Measurements from ENCODE around the gene PRR13. TPM values are rescaled to one million over a fixed set of nuclear protein-coding genes. Genes with fewer than 3 reads are reported as not detected.

The PRR13 gene
- total and polyA plus RNA-seq, 2 of the 13 experiments (the other 11 are each of a cell fraction or from before 2014, with no cell fraction given), result 65.0 to 102 TPM

GRCh38 chr12:53452159-53453077 is 10.9 kb downstream of the PRR13 start:
- peak overlapping the region; percentile 92 for H3K27ac ChIP-seq (ENCODE audit: extremely low read length, insufficient read depth, low read length)
- FAIRE-seq (no peak), DNase-seq (ENCODE audit: low spot score) (peak; percentile 72), ATAC-seq (peak; percentile 74)
- no peaks in the 10 kb centered on the region for H3K9me3 ChIP-seq (ENCODE audit: low read length)
- H3K4me3 ChIP-seq (replicated peaks in 1 of 3; ENCODE audit: insufficient read depth in 1 of 3, low read depth in 2 of 3, low read length in 3 of 3), result peak overlapping the region; percentile 77 to 97 (median 95)
- peak overlapping the region; percentile 91 for H3K4me2 ChIP-seq (ENCODE audit: low read depth, low read length)
- no TSS peak for BruUV-seq (replicated peaks)
- H3K36me3 ChIP-seq (replicated peaks in 1 of 2; ENCODE audit: control insufficient read depth in 1 of 2, insufficient read depth in 2 of 2, low read length in 2 of 2), result peaks cover 19 to 37% of the 10 kb centered on the region in 2 experiments
- H4K20me1 ChIP-seq (ENCODE audit: insufficient read depth, low read length), result peaks cover 45% of the 10 kb centered on the region
- H3K4me1 ChIP-seq (ENCODE audit: insufficient read depth, low read length), result peaks cover 34% of the 10 kb centered on the region
- intact Hi-C loops (cut with micrococcal nuclease; ENCODE audit: unreplicated experiment) (no loop called here), in situ Hi-C loops (cut with HindIII; ENCODE audit: extremely low pct_ligation_motif_present, low pct_unique_long_range_greater_than_20kb) (no loop called here)
- H2AFZ ChIP-seq (ENCODE audit: low read length), result no peak overlapping the region
- peaks cover 48% of the 10 kb centered on the region for H3K79me2 ChIP-seq (ENCODE audit: insufficient read depth, low read length)
- H3K27me3 ChIP-seq (ENCODE audit: control insufficient read depth in 1 of 2, insufficient read depth in 2 of 2, low read length in 2 of 2), result no peaks in the 10 kb centered on the region
- WGBS (ENCODE audit: low lambda C conversion rate), result 1% methylated on average over 53 of the region's 82 CpGs
- H3K9ac ChIP-seq (ENCODE audit: insufficient read depth, low read depth, low read length), result peak overlapping the region; percentile 92
- ChIA-PET CTCF (ENCODE audit: low intra/inter-chr PET ratio, low total read pairs) (no interaction called here), POLR2A (interaction anchor here (1.0 to 2.8 kb wide), 3 partner anchors 10 to 49 kb away, joined by 3 to 9 read pairs (median 4); partner anchors contain the start of gene TARBP2)
- TF ChIP-seq TAF1 (CRISPR knock-in tag; IDR thresholded peaks at IDR 0.05), result peak; percentile 62
- TF ChIP-seq ZNF136 (CRISPR knock-in tag; IDR thresholded peaks at IDR 0.05; ENCODE audit: low read depth), result no peak
- TF ChIP-seq TBL1XR1 (IDR thresholded peaks at IDR 0.05; ENCODE audit: borderline replicate concordance, low read length, partially characterized antibody), result no peak
- TF ChIP-seq, protein P1, sequence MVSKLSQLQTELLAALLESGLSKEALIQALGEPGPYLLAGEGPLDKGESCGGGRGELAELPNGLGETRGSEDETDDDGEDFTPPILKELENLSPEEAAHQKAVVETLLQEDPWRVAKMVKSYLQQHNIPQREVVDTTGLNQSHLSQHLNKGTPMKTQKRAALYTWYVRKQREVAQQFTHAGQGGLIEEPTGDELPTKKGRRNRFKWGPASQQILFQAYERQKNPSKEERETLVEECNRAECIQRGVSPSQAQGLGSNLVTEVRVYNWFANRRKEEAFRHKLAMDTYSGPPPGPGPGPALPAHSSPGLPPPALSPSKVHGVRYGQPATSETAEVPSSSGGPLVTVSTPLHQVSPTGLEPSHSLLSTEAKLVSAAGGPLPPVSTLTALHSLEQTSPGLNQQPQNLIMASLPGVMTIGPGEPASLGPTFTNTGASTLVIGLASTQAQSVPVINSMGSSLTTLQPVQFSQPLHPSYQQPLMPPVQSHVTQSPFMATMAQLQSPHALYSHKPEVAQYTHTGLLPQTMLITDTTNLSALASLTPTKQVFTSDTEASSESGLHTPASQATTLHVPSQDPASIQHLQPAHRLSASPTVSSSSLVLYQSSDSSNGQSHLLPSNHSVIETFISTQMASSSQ (IDR thresholded peaks at IDR 0.05; ENCODE audit: low read depth), result no peak
- TF ChIP-seq, protein P1 (CRISPR knock-in tag; IDR thresholded peaks at IDR 0.05; ENCODE audit: borderline replicate concordance), result 0 out of 2 replicates have a peak, but pooled peaks have one; percentile 6
- TF ChIP-seq SIX4 (CRISPR knock-in tag; IDR thresholded peaks at IDR 0.05), result no peak
- TF ChIP-seq ZNF350 (CRISPR knock-in tag; IDR thresholded peaks at IDR 0.05; ENCODE audit: borderline replicate concordance, low read depth), result 0 out of 2 replicates have a peak, but pooled peaks have one; percentile 3
- TF ChIP-seq FOXM1 (CRISPR knock-in tag; IDR thresholded peaks at IDR 0.05), result peak; percentile 87
- no peak for TF ChIP-seq ZNF143 (CRISPR knock-in tag; IDR thresholded peaks at IDR 0.05)
- TF ChIP-seq IKZF1 (IDR thresholded peaks at IDR 0.05), result no peak
- TF ChIP-seq SOX13 (IDR thresholded peaks at IDR 0.05), result no peak
- TF ChIP-seq SOX13 (CRISPR knock-in tag; conservative IDR thresholded peaks at IDR 0.05 in 1 of 2, IDR thresholded peaks at IDR 0.05 in 1 of 2), result 0 out of 4 replicates have a peak, but pooled peaks of 1 of the 2 experiments have one; percentile 20
- peak; percentile 73 for TF ChIP-seq NR1H2 (CRISPR knock-in tag; IDR thresholded peaks at IDR 0.05; ENCODE audit: borderline replicate concordance, low read depth)
- TF ChIP-seq ZNF292 (CRISPR knock-in tag; IDR thresholded peaks at IDR 0.05; ENCODE audit: borderline replicate concordance, low read depth), result no peak
- no peak for TF ChIP-seq CHD4 (IDR thresholded peaks at IDR 0.05; ENCODE audit: borderline replicate concordance, low read length)
- TF ChIP-seq ZNF343 (CRISPR knock-in tag; IDR thresholded peaks at IDR 0.05), result no peak
- peak; percentile 79; the same call in 1 of the 2 replicates for TF ChIP-seq ZNF605 (CRISPR knock-in tag; IDR thresholded peaks at IDR 0.05)
- no peak for TF ChIP-seq GPBP1L1 (CRISPR knock-in tag; IDR thresholded peaks at IDR 0.05)
- TF ChIP-seq ZNF335 (CRISPR knock-in tag; IDR thresholded peaks at IDR 0.05), result no peak
- TF ChIP-seq KAT7 (CRISPR knock-in tag; IDR thresholded peaks at IDR 0.05; ENCODE audit: borderline replicate concordance), result no peak

Data from HepG2 (cell line).